HEK293 (cell line): ENCODE data around the gene NUP62.
A peak's percentile ranks its signal among the peaks of the same experiment; 100 is the strongest.

Experiments used
- CTCF ChIA-PET: fragments of 350-600 bp; formaldehyde crosslinking; extraction: SDS; loops from one replicate; lab custom pipeline; 2021; ENCODE audit warnings: antibody characterized with exemption; lab: Yijun Ruan, JAX
- POLR2A ChIA-PET: fragments of 300-600 bp; formaldehyde crosslinking; extraction: SDS; loops from one replicate; lab custom pipeline; 2020; ENCODE audit warnings: antibody characterized with exemption, inconsistent platforms; lab: Yijun Ruan, JAX
- H3K27ac ChIP-seq: fragments of 200-500 bp; sonication (Bioruptor generic); 2 replicates; pipeline ENCODE4 v1.5.1; 2014; ENCODE audit warnings: low read depth, low read length, control low read depth, inconsistent platforms; ENCODE audit errors: extremely low read depth
- H3K36me3 ChIP-seq, 2 experiments: fragments of 200-500 bp in 1 of 2; sonication (Bioruptor generic) in 1 of 2; 1 replicate in 1 of 2; 2 replicates in 1 of 2; pipeline ENCODE4 v1.5.1; 2014 to 2017; ENCODE audit warnings: inconsistent platforms in 2 of 2, low read length in 2 of 2; ENCODE audit not compliant: control insufficient read depth in 2 of 2, insufficient read depth in 1 of 2
- H3K4me1 ChIP-seq: fragments of 200-500 bp; sonication (Bioruptor generic); 2 replicates; pipeline ENCODE4 v1.5.1; 2014; ENCODE audit warnings: mild to moderate bottlenecking, low read length, inconsistent platforms; ENCODE audit not compliant: control insufficient read depth, insufficient read depth
- H3K4me3 ChIP-seq: 2 replicates; pipeline ENCODE4 v1.5.1; 2011; ENCODE audit warnings: low read depth, mild to moderate bottlenecking, control low read depth, low read length, moderate library complexity
- H3K9me3 ChIP-seq: fragments of 200-500 bp; sonication (Bioruptor generic); 2 replicates; pipeline ENCODE4 v1.5.1; 2014; ENCODE audit warnings: low read depth, low read length, inconsistent platforms; ENCODE audit not compliant: control insufficient read depth, insufficient read depth
- BCL6B ChIP-seq: fragments of 450-650 bp; formaldehyde crosslinking; IDR thresholded peaks from 2 replicates; pipeline ENCODE4 v1.5.1; 2017; ENCODE audit warnings: missing biosample characterization, missing genetic modification characterization
- GLIS1 ChIP-seq: fragments of 450-650 bp; formaldehyde crosslinking; IDR thresholded peaks from 2 replicates; pipeline ENCODE4 v1.5.1; 2016; ENCODE audit warnings: missing biosample characterization, missing genetic modification characterization
- GLIS2 ChIP-seq: fragments of 450-650 bp; formaldehyde crosslinking; IDR thresholded peaks from 2 replicates; pipeline ENCODE4 v1.5.1; 2016; ENCODE audit warnings: missing biosample characterization, missing genetic modification characterization
- IKZF3 ChIP-seq: fragments of 450-650 bp; IDR thresholded peaks from 2 replicates; pipeline ENCODE4 v1.5.0; 2018; ENCODE audit warnings: missing biosample characterization, mild to moderate bottlenecking, missing genetic modification characterization, moderate library complexity
- KLF10 ChIP-seq: fragments of 450-650 bp; IDR thresholded peaks from 2 replicates; pipeline ENCODE4 v1.5.1; 2018; ENCODE audit warnings: missing biosample characterization, mild to moderate bottlenecking, missing genetic modification characterization
- KLF16 ChIP-seq: fragments of 450-650 bp; formaldehyde crosslinking; IDR thresholded peaks from 2 replicates; pipeline ENCODE4 v1.5.1; 2017; ENCODE audit warnings: missing biosample characterization, missing genetic modification characterization
- MEIS1 ChIP-seq: sonication (generic); formaldehyde crosslinking; IDR thresholded peaks from 2 replicates; pipeline ENCODE4 v1.8.1; 2022; ENCODE audit warnings: missing genetic modification reagents, mild to moderate bottlenecking, borderline replicate concordance
- OSR2 ChIP-seq: fragments of 450-650 bp; formaldehyde crosslinking; IDR thresholded peaks from 2 replicates; pipeline ENCODE4 v1.5.1; 2016; ENCODE audit warnings: missing biosample characterization, missing genetic modification characterization
- PRDM1 ChIP-seq: fragments of 450-650 bp; formaldehyde crosslinking; IDR thresholded peaks from 2 replicates; pipeline ENCODE4; 2016; ENCODE audit warnings: missing biosample characterization, missing genetic modification characterization
- SCRT2 ChIP-seq: fragments of 450-650 bp; formaldehyde crosslinking; IDR thresholded peaks from 2 replicates; pipeline ENCODE4 v1.5.1; 2016; ENCODE audit warnings: missing biosample characterization, missing genetic modification characterization
- SP2 ChIP-seq: fragments of 450-650 bp; formaldehyde crosslinking; IDR thresholded peaks from 2 replicates; pipeline ENCODE4 v1.5.1; 2016; ENCODE audit warnings: missing biosample characterization, missing genetic modification characterization
- ZBTB1 ChIP-seq: fragments of 450-650 bp; formaldehyde crosslinking; IDR thresholded peaks from 2 replicates; pipeline ENCODE4 v1.5.1; 2016; ENCODE audit warnings: missing biosample characterization, missing genetic modification characterization
- ZIC2 ChIP-seq: fragments of 450-650 bp; formaldehyde crosslinking; IDR thresholded peaks from 2 replicates; pipeline ENCODE4 v1.5.1; 2016; ENCODE audit warnings: missing biosample characterization, missing genetic modification characterization
- ZNF133 ChIP-seq: fragments of 450-650 bp; formaldehyde crosslinking; IDR thresholded peaks from 2 replicates; pipeline ENCODE4 v1.5.1; 2016; ENCODE audit warnings: missing biosample characterization, missing genetic modification characterization
- ZNF214 ChIP-seq: fragments of 450-650 bp; formaldehyde crosslinking; IDR thresholded peaks from 2 replicates; pipeline ENCODE4 v1.5.1; 2017; ENCODE audit warnings: missing biosample characterization, mild to moderate bottlenecking, missing genetic modification characterization, borderline replicate concordance
- ZNF248 ChIP-seq: fragments of 450-650 bp; formaldehyde crosslinking; IDR thresholded peaks from 2 replicates; pipeline ENCODE4 v1.5.1; 2017; ENCODE audit warnings: missing biosample characterization, missing genetic modification characterization
- ZNF266 ChIP-seq: fragments of 450-650 bp; formaldehyde crosslinking; IDR thresholded peaks from 2 replicates; pipeline ENCODE4 v1.5.1; 2016; ENCODE audit warnings: missing biosample characterization, missing genetic modification characterization, low read depth
- ZNF311 ChIP-seq: fragments of 450-650 bp; formaldehyde crosslinking; IDR thresholded peaks from 2 replicates; pipeline ENCODE4 v1.5.1; 2017; ENCODE audit warnings: missing biosample characterization, missing genetic modification characterization, borderline replicate concordance
- ZNF404 ChIP-seq: fragments of 450-650 bp; formaldehyde crosslinking; IDR thresholded peaks from 2 replicates; pipeline ENCODE4 v1.5.1; 2017; ENCODE audit warnings: missing biosample characterization, missing genetic modification characterization
- ZNF416 ChIP-seq: fragments of 450-650 bp; formaldehyde crosslinking; IDR thresholded peaks from 2 replicates; pipeline ENCODE4 v1.5.1; 2016; ENCODE audit warnings: missing biosample characterization, missing genetic modification characterization
- ZNF449 ChIP-seq: fragments of 450-650 bp; formaldehyde crosslinking; IDR thresholded peaks from 2 replicates; pipeline ENCODE4 v1.5.1; 2017; ENCODE audit warnings: missing biosample characterization, mild to moderate bottlenecking, missing genetic modification characterization, moderate library complexity
- ZNF513 ChIP-seq: fragments of 450-650 bp; IDR thresholded peaks from 2 replicates; pipeline ENCODE4 v1.5.1; 2018; ENCODE audit warnings: missing biosample characterization, missing genetic modification characterization
- ZNF521 ChIP-seq: fragments of 450-650 bp; formaldehyde crosslinking; IDR thresholded peaks from 2 replicates; pipeline ENCODE4 v1.5.1; 2017; ENCODE audit warnings: missing biosample characterization, mild to moderate bottlenecking, missing genetic modification characterization
- ZNF558 ChIP-seq: fragments of 450-650 bp; formaldehyde crosslinking; IDR thresholded peaks from 2 replicates; pipeline ENCODE4 v1.5.1; 2016; ENCODE audit warnings: missing biosample characterization, missing genetic modification characterization
- ZNF571 ChIP-seq: fragments of 450-650 bp; formaldehyde crosslinking; IDR thresholded peaks from 2 replicates; pipeline ENCODE4 v1.5.0; 2017; ENCODE audit warnings: missing biosample characterization, missing genetic modification characterization
- ZNF600 ChIP-seq: fragments of 450-650 bp; formaldehyde crosslinking; IDR thresholded peaks from 2 replicates; pipeline ENCODE4 v1.5.1; 2016; ENCODE audit warnings: missing biosample characterization, missing genetic modification characterization
- ZNF639 ChIP-seq: fragments of 450-650 bp; formaldehyde crosslinking; IDR thresholded peaks from 2 replicates; pipeline ENCODE4 v1.5.1; 2016; ENCODE audit warnings: missing biosample characterization, missing genetic modification characterization
- ZNF670 ChIP-seq: fragments of 450-650 bp; formaldehyde crosslinking; IDR thresholded peaks from 2 replicates; pipeline ENCODE4 v1.5.1; 2016; ENCODE audit warnings: missing biosample characterization, missing genetic modification characterization, low read depth
- ZNF747 ChIP-seq: fragments of 450-650 bp; formaldehyde crosslinking; IDR thresholded peaks from 2 replicates; pipeline ENCODE4 v1.5.1; 2016; ENCODE audit warnings: missing biosample characterization, missing genetic modification characterization
- ZNF785 ChIP-seq: fragments of 450-650 bp; formaldehyde crosslinking; IDR thresholded peaks from 2 replicates; pipeline ENCODE4 v1.5.1; 2016; ENCODE audit warnings: missing biosample characterization, missing genetic modification characterization

Gene NUP62

GRCh38 chr19:49923055-49924003 lies 6.0 kb downstream of the NUP62 start (continued):
- TF ChIP-seq MEIS1 (CRISPR knock-in tag) = no peak
- no peak for TF ChIP-seq PRDM1
- no peak for TF ChIP-seq ZNF214
- no peak for TF ChIP-seq ZNF521
- no peak for TF ChIP-seq KLF10 (tag by site-specific recombination)
- TF ChIP-seq BCL6B (tag by site-specific recombination) = no peak
- TF ChIP-seq, all 188 proteins: peak for 0

- POLR2A ChIA-PET = interaction anchor here (0.5 to 1.8 kb wide), 8 partner anchors 7 to 34 kb away, joined by 3 to 6 read pairs (median 4); partner anchors contain the start of genes ATF5 and NUP62
- H3K36me3 ChIP-seq = peaks cover 54 to 87% of the 10 kb centered on the region in 2 experiments
- CTCF ChIA-PET = interaction anchor here (1.1 kb wide), 1 partner anchor 53 kb away, joined by 3 read pairs; no protein-coding TSS in a partner anchor
- no peaks in the 10 kb centered on the region; the same call in 1 of the 2 replicates for H3K4me1 ChIP-seq
- no peaks in the 10 kb centered on the region for H3K9me3 ChIP-seq
- peak overlapping the region; percentile 10; the same call in 1 of the 2 replicates for H3K27ac ChIP-seq
- no peak overlapping the region for H3K4me3 ChIP-seq
- TF ChIP-seq KLF16 (tag by site-specific recombination) (no peak), GLIS1 (peak; percentile 69), ZNF404 (no peak), ZNF133 (tag by site-specific recombination) (no peak), ZNF449 (tag by site-specific recombination) (no peak), ZNF747 (no peak), ZNF558 (tag by site-specific recombination) (no peak), ZNF416 (tag by site-specific recombination) (no peak), ZNF248 (tag by site-specific recombination) (no peak), ZNF571 (tag by site-specific recombination) (no peak), SCRT2 (tag by site-specific recombination) (no peak), IKZF3 (0 out of 2 replicates have a peak, but pooled peaks have one; percentile 25), ZIC2 (tag by site-specific recombination) (peak; percentile 14; the same call in 1 of the 2 replicates), ZNF600 (tag by site-specific recombination) (peak; percentile 93), ZNF513 (no peak), OSR2 (no peak), SP2 (no peak), ZNF785 (no peak), ZBTB1 (tag by site-specific recombination) (no peak), ZNF639 (no peak), ZNF670 (tag by site-specific recombination) (no peak), ZNF266 (tag by site-specific recombination) (no peak), ZNF311 (no peak), GLIS2 (tag by site-specific recombination) (0 out of 2 replicates have a peak, but pooled peaks have one; percentile 1)
Measured at GRCh38 chr19:49921871-49922795, 7.2 kb downstream of the NUP62 start.
